MG63 (cell line): Measurements from ENCODE around the gene TCF12. TPM values are rescaled to one million over a fixed set of nuclear protein-coding genes. Genes with fewer than 3 reads are reported as not detected.

Experiments
- total RNA-seq: library from RNA; depleted of rRNA; stranded (reverse); fragments of >200 nt; shearing (Covaris generic); gene quantifications from 2 replicates; pipeline ENCODE4 v1.2.3, GENCODE V29; 2014; ENCODE audit warnings: low replicate concordance; rRNA removed

TCF12 gene
- total RNA-seq, 1 experiment from 2014 or later = 48.8 TPM

Other genes starting within 250 kb of the TCF12 start
- 12.2 and 13.2 TPM in 2 replicates for gene ZNF280D, start 185.1 kb upstream of the TCF12 start, total RNA-seq